Measurements from ENCODE around the gene SERPINB6. TPM values are rescaled to one million over a fixed set of nuclear protein-coding genes. Genes with fewer than 3 reads are reported as not detected.
"Not testable (repeated sequence)": the region's sequence is repeated elsewhere in the genome, so short reads cannot be mapped to it uniquely, and the experiment has no call there.

The SERPINB6 gene
- total RNA-seq, 1 donor from 2014 or later, result 56.1 TPM

DNA sequence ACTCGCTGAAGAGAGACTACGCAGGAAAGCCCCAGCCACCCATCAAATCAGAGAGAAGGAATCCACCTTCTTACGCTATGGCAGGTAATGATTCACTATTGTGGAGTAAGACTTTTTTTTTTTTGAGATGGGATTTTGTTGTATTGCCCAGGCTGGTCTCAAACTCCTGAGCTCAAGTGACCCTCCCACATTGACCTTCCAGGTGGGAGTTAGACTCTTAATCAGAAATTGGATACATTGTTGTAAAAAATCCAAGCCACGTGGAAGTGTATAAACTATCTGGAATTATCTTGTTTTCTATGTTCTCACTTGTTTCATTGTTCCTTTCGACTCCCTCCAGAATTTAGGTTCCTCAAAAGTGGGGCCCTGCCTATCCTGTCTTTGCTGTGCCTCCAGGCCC is 35.1 kb upstream of the SERPINB6 start:
- ATAC-seq (ENCODE audit: low read depth) (no peak), DNase-seq (no peak)
- Mint-ChIP-seq H3K4me3 (no peak overlapping the region), H3K27ac (no peak overlapping the region), H3K36me3 (ENCODE audit: low read depth) (peaks cover 49% of the 10 kb centered on the region), H3K27me3 (no peaks in the 10 kb centered on the region), H3K9me3 (peaks cover 12% of the 10 kb centered on the region), H3K4me1 (peaks cover 4% of the 10 kb centered on the region)
- intact Hi-C loops (cut with micrococcal nuclease), result no loop called here
- ChIA-PET POLR2A (no interaction called here), CTCF (no interaction called here)
- TF ChIP-seq, protein P1, sequence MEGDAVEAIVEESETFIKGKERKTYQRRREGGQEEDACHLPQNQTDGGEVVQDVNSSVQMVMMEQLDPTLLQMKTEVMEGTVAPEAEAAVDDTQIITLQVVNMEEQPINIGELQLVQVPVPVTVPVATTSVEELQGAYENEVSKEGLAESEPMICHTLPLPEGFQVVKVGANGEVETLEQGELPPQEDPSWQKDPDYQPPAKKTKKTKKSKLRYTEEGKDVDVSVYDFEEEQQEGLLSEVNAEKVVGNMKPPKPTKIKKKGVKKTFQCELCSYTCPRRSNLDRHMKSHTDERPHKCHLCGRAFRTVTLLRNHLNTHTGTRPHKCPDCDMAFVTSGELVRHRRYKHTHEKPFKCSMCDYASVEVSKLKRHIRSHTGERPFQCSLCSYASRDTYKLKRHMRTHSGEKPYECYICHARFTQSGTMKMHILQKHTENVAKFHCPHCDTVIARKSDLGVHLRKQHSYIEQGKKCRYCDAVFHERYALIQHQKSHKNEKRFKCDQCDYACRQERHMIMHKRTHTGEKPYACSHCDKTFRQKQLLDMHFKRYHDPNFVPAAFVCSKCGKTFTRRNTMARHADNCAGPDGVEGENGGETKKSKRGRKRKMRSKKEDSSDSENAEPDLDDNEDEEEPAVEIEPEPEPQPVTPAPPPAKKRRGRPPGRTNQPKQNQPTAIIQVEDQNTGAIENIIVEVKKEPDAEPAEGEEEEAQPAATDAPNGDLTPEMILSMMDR (IDR thresholded peaks at IDR 0.05), result no peak

DNA sequence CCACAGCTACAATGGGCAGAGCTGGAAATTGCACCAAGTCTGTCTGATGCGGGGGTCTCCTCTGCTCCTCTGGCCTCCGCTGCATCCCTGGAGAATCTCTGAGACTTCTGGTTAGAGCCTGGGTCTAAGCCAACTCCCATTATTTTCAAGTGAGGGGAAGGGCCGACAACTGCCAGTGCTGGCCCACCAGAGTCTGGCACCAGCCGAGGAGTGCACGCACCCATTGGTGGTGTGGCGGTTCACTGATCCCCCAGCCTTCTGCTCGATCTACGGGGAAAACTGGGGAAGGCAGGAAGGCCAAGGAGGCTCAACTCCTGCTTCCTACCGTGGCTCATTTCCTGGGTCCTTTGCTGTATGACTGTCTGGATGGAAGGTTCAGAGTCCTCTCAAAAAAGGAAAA is 34.5 kb upstream of the SERPINB6 start:
- peaks cover 43% of the 10 kb centered on the region for H3K36me3 Mint-ChIP-seq (ENCODE audit: low read depth)
- ChIA-PET CTCF (interaction anchor here (0.6 kb wide), 1 partner anchor 50 kb away, joined by 3 read pairs; no protein-coding TSS in a partner anchor), POLR2A (no interaction called here)
- H3K27ac Mint-ChIP-seq, result no peak overlapping the region
- peaks cover 7% of the 10 kb centered on the region for H3K9me3 Mint-ChIP-seq
- H3K27me3 Mint-ChIP-seq, result no peaks in the 10 kb centered on the region
- ATAC-seq (ENCODE audit: low read depth) (no peak), DNase-seq (no peak)
- intact Hi-C loops (cut with micrococcal nuclease), result no loop called here
- H3K4me1 Mint-ChIP-seq, result peaks cover 4% of the 10 kb centered on the region
- no peak overlapping the region for H3K4me3 Mint-ChIP-seq
- TF ChIP-seq, protein P1 (IDR thresholded peaks at IDR 0.05), result no peak

DNA sequence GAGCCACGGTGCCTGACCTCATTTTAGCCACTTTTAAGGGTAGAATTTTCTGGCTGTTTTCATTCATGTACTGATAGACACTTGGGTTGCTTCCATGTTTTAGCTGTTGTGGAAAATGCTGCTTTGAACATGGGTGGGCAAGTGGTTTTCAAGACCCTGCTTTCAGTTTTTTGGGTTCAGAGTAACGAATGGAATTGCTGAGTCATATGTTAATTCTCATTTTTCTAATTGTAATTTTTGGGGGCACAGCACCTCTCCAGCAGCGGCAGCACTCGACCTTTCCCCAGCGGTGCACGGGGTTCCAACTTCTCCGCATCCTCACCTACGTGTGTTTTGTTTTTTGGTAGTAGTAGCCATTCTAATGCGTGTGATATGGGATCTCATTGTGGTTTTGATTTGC is 33.7 kb upstream of the SERPINB6 start:
- peaks cover under 1% of the 10 kb centered on the region for H3K9me3 Mint-ChIP-seq
- no peaks in the 10 kb centered on the region for H3K27me3 Mint-ChIP-seq
- peaks cover 6% of the 10 kb centered on the region for H3K4me1 Mint-ChIP-seq
- no peak overlapping the region for H3K27ac Mint-ChIP-seq
- DNase-seq (no peak), ATAC-seq (ENCODE audit: low read depth) (no peak)
- TF ChIP-seq, protein P1 (IDR thresholded peaks at IDR 0.05), result no peak
- H3K36me3 Mint-ChIP-seq (ENCODE audit: low read depth), result peaks cover 36% of the 10 kb centered on the region
- ChIA-PET CTCF (no interaction called here), POLR2A (no interaction called here)
- H3K4me3 Mint-ChIP-seq, result no peak overlapping the region
- intact Hi-C loops (cut with micrococcal nuclease), result no loop called here

DNA sequence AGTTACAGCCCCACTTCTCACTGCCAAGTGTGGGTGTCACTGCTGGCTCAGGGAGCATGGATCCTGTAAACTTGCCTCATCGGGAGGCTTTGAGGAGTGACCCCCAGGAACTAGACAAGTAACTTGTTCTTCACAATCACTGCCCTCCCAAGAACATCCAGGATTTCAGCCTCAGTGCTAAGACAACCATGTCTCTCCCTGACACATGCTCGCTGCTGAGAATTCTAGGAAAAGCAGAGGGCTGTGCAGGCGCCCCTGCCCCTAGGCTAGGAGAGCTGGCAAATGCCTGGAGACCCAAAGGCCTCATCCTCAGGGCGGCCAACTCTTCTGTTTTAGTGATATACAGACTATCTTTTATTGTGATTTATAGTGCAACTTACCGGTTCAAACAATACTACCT is 31.9 kb upstream of the SERPINB6 start:
- H3K27ac Mint-ChIP-seq; ATAC-seq (ENCODE audit: low read depth); H3K4me3 Mint-ChIP-seq; H3K27me3 Mint-ChIP-seq; POLR2A ChIA-PET; intact Hi-C loops (cut with micrococcal nuclease); CTCF ChIA-PET; H3K9me3 Mint-ChIP-seq; DNase-seq: not testable (repeated sequence)
- Mint-ChIP-seq H3K4me1 (peaks cover 12% of the 10 kb centered on the region), H3K36me3 (ENCODE audit: low read depth) (peaks cover 20% of the 10 kb centered on the region)

DNA sequence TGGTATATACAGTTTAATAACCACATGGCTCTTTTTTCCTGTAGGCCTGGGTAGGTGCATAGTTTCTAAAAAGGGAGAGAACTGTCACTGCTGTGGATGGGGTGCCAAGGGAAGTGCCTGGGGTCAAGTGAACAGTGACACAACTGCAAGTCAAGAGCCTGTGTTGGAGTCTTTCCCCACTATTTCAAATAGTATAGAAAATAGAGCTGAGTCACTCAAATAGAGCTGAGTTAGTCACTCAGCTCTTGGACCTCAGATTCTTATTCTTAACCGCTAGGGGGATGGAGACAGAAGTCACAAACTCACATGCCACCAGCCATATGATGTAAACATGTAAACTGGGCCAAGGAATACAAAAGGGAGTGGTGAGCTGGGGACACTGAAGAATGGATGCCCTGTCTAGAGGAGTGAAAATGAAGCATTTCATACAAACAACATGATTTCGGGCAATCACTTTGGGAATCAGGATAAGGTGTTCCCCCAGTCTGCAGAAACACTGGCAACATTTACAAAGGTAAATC is 30.5 kb upstream of the SERPINB6 start:
- Mint-ChIP-seq H3K4me3 (peak overlapping the region; percentile 44), H3K4me1 (peaks cover 12% of the 10 kb centered on the region), H3K27me3 (no peaks in the 10 kb centered on the region), H3K27ac (no peak overlapping the region), H3K36me3 (ENCODE audit: low read depth) (peaks cover 16% of the 10 kb centered on the region), H3K9me3 (no peaks in the 10 kb centered on the region)
- ATAC-seq (ENCODE audit: low read depth) (no peak), DNase-seq (no peak)
- ChIA-PET CTCF (interaction anchor here (0.7 to 2.3 kb wide), 10 partner anchors 10 to 269 kb away, joined by 3 to 21 read pairs (median 6); no protein-coding TSS in a partner anchor), POLR2A (interaction anchor here (0.6 to 4.3 kb wide), 6 partner anchors 12 to 124 kb away, joined by 3 to 93 read pairs (median 8); partner anchors contain the start of gene BPHL)
- intact Hi-C loops (cut with micrococcal nuclease), result no loop called here
- TF ChIP-seq, protein P1 (IDR thresholded peaks at IDR 0.05), result no peak
